Ovary (tissue), 3 donors: ENCODE results near the gene PTPRA.

ENCODE experiments used
- EP300 ChIP-seq: sonication (generic); formaldehyde crosslinking; IDR thresholded peaks from one replicate; pipeline ENCODE4 v1.6.1; 2017; ENCODE audit warnings: antibody characterized with exemption
- POLR2A ChIP-seq: fragments of 450-650 bp; IDR thresholded peaks from one replicate; pipeline ENCODE4 v1.6.1; 2017; ENCODE audit warnings: antibody characterized with exemption, mild to moderate bottlenecking, moderate library complexity
- TF ChIP-seq, protein P1 (sequence below), 3 donors: fragments of 450-650 bp in 2 of 3; fragments of 200-600 bp in 1 of 3; IDR thresholded peaks; one replicate each; pipeline versions ENCODE4 v1.5.1 to v1.8.0; 2016 to 2022; ENCODE audit warnings: antibody characterized with exemption in 3 of 3, mild to moderate bottlenecking in 1 of 3
- donor health status: DM: no; HTN: no; CAD: no.

- TF ChIP-seq, protein P1, sequence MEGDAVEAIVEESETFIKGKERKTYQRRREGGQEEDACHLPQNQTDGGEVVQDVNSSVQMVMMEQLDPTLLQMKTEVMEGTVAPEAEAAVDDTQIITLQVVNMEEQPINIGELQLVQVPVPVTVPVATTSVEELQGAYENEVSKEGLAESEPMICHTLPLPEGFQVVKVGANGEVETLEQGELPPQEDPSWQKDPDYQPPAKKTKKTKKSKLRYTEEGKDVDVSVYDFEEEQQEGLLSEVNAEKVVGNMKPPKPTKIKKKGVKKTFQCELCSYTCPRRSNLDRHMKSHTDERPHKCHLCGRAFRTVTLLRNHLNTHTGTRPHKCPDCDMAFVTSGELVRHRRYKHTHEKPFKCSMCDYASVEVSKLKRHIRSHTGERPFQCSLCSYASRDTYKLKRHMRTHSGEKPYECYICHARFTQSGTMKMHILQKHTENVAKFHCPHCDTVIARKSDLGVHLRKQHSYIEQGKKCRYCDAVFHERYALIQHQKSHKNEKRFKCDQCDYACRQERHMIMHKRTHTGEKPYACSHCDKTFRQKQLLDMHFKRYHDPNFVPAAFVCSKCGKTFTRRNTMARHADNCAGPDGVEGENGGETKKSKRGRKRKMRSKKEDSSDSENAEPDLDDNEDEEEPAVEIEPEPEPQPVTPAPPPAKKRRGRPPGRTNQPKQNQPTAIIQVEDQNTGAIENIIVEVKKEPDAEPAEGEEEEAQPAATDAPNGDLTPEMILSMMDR (IDR thresholded peaks at IDR 0.05): no peak
- TF ChIP-seq POLR2A (no peak), EP300 (no peak)
Measured at GRCh38 chr20:2911200-2911599, 37.9 kb downstream of the PTPRA start.
